Stimulated activated CD4-positive, alpha-beta T cell treated with anti-CD3 and anti-CD28 coated beads, Interleukin-1b, Interleukin-23, amount 100 ng/mL, for 48 hours (primary cell): ENCODE measurements around the gene ATP1A3.
"Not testable (repeated sequence)": the region's sequence is repeated elsewhere in the genome, so short reads cannot be mapped to it uniquely, and the experiment has no call there.

ENCODE experiments used
- DNase-seq: peaks from one replicate; pipeline ENCODE4 v3.0.0-alpha.2; 2020

Gene ATP1A3

GRCh38 chr19:41944336-41944735 is 49.7 kb downstream of the ATP1A3 start:
- DNase-seq: no peak

DNA sequence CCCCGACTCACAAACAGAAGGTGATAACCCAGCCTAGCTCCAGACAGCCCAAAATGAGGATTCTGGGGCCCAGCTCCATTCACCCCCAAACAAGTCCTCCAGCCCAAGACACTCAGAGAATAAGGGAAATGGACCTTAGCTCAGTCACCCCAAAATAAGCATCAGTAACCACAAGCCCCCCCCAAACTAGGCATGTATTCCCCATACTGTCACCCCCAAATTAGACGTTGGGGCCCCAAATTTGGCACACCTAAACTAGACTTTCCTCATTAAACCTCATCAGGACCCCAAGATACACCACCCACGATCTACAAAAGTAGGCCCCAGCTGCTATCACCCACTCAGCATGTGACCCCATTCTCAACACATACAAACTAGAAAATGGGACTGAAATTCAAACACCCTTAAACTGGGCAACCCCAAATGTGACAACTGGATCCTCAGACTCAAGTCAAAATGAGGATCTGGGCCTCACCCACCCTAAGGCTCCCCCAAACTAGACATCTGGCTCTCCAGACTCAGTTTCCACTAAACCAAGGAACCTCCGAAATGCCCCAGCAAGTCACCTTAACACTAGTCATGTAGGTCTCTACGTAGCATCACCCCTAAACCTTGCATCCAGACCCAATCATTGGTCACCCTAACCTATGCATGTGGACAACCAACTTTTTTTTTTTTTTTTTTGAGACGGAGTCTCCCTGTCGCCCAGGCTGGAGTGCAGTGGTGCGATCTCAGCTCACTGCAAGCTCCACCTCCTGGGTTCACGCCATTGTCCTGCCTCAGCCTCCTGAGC is 52.4 kb downstream of the ATP1A3 start:
- DNase-seq: no peak

- no peak for DNase-seq
Observed at GRCh38 chr19:41940731-41941409, 53.2 kb downstream of the ATP1A3 start.

DNA sequence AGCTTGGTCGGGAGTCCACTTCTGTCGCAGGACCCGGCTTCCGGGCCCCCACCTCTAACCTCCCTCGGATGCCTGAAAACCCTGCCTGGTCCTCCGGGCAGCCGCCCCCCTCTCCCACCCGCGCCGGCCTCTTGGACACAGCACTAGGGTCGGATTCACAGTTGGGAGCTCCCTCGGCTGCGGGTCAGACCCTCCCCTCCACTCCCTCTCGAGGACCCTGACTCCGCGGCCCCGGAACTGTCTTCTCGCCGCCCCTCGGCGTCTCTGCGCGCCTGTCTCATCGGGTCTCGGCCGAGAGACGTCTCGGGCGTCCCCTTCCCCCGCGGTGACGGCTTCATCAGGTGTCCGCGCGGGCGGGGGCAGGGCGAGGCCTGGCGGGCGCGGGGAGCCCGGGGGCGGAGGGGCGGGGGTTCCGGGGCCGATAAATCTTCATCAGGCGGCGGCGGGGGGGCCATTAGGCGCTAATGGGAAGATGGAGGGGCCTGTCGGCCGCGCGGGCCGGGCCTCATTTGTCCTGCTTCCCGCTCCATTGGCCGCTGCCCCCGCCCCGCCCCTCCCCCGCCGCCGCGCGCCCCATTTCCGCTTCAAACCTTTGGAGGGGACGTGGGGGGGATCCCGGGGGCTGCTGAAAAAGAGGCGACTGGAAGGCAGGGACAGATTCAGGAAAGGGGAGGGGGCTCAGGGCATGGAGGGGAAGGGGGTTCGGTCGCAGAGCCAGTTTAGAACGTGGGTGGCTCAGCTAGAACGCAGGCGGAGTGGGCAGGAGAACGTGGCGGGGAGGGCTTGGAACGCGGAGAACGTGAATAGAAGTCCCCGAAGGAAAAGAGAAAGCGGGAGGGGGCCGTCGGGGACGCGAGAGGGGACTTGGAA is 53.9 kb downstream of the ATP1A3 start:
- DNase-seq: peak; percentile 34

- not testable (repeated sequence) for DNase-seq
Observed at GRCh38 chr19:41939209-41939608, 54.8 kb downstream of the ATP1A3 start.

GRCh38 chr19:41937525-41938468 is 56.2 kb downstream of the ATP1A3 start:
- no peak for DNase-seq

DNA sequence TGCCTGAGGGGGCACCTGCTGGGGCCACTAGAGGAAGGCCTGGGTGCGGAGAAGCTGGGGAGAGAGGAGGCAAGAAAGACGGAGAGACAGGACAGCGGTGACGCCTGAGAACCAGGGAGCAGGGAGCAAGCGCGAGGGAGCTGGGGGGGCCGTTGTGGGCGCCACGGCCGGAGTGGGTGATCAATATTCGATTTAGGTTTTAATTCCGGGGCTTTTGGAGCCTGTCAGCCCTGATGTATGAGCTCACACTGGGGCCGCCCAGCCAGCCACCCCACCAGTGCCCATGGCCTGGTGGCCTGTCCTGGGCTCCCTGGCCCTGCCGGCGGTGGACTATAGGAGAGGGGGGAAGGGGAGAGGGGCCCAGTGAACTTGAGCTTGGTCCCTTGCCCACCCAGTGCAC is 57.1 kb downstream of the ATP1A3 start:
- DNase-seq: no peak

GRCh38 chr19:41936416-41936850 is 57.6 kb downstream of the ATP1A3 start:
- DNase-seq: peak; percentile 43

DNA sequence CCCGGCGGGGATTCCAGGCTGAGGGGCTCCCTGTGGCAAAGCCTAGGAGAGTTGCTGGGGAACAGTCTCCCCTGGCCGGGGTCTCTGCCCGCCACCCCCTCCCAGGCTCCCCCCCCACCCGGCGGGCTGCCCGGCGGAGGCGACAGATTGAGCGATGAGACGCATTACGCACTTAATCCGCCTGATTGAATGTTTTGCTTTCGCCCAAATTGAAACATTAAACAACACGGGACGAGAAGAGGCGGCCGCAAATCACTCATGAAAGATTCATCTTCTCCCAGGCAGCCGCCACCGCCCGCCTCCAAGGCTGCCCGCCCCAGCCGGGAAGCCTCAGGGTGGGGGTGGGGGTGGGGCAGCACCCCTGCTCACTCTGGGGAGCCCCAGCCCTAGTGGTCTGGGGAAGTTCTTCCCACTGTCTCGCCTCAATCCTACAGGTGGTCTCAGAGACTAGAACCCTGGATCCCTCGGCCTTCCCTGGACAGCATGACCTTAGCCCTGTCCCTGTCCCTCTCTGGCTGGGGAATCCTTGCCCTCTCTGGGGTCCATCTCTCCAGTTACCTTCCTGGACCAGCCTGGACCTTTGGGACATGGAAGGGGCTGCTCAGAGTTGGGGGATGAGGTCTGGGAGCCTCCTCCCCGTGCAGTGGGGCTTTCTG is 58.1 kb downstream of the ATP1A3 start:
- DNase-seq: no peak

GRCh38 chr19:41934849-41935374 is 59.1 kb downstream of the ATP1A3 start:
- peak; percentile 71 for DNase-seq

GRCh38 chr19:41933693-41934426 is 60.2 kb downstream of the ATP1A3 start:
- DNase-seq: no peak

GRCh38 chr19:41932720-41933332 is 61.2 kb downstream of the ATP1A3 start:
- DNase-seq: no peak

GRCh38 chr19:41932259-41932719 is 61.7 kb downstream of the ATP1A3 start:
- DNase-seq: no peak

DNA sequence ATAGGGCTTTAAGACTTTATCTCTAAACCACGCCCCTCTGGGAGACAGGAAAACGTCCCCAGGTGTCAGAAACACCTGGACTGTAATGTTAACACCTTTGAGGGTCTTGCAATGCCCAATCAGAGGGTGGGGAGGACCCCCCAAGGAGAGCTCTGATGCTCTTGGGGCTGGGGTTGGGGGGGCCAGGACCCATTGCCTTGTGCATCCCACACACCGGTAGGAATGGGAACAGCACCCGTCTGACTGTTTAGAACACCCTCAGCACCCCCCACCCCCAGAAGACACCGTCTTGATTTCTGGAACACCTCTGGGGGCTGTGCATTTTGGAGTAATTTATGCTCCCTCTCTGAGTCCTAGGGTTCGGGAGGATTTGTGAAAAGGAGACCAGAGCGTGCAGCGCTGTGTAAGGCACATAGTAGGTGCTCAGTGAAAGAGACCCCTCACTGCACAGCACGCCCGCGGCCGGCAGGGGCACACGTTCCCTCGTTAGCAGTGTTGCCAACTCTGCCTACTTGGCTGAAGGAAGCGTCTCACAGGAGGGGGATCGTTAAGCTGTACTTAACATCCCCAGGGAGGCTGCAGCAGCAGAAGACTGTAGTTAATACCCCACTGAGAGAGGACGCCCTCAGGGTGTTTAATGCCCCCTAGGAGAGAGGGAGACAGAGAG is 63.0 kb downstream of the ATP1A3 start:
- DNase-seq: no peak

DNA sequence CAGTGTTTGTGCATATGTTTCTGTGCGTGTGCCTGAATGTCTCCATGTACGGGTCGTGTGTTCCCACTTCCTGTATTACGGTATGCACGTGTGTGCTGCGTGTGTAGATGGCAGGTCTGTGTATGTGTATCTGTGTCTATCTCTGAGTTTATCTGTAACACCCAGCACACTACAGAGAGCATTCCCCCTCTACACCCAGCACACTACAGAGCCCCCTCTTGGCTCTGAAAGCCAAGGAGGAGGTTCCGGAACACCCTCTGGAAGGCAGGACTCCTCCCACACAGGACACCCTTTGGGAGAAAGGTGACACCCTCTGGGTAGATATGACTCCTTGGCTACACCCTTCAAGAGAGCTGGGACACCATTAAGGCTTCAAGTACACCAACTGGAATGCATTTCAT is 63.7 kb downstream of the ATP1A3 start:
- no peak for DNase-seq

DNA sequence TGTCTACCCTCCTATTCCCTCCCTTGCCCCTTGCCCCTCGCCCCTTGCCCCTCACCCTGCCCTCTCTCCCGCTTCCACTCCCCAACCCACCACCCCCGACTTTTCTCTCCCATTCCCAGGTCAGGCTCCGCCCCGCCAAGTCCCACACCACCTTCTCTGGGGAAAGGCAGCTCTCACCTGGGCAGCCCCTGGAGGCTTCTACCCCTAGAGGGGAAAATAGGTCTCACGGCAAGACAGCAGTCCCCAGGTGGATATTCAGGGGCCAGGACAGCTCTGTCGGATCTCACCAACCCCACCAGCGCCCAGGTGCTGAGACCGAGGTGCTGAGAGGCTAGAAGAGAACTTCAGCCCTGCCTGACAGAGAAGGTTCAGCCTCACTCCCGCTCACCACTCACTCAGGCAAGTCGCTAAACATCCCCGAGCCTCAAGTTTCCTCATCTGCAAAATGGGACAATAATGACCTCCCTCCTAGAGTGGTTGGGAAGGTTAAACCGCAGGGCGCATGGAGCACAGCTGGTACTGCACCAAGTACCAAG is 64.4 kb downstream of the ATP1A3 start:
- no peak for DNase-seq

- no peak for DNase-seq
Observed at GRCh38 chr19:41928754-41929535, 65.1 kb downstream of the ATP1A3 start.

GRCh38 chr19:41928221-41928683 is 65.8 kb downstream of the ATP1A3 start, which contains the start of gene ERFL:
TSS of gene ERFL (minus strand) at chr19:41928449. CDS start at chr19:41912919, 15,530 bp downstream.
- DNase-seq: no peak
